GM18498 (cell line): Measurements from ENCODE around the gene SPDYC.
A peak's percentile ranks its signal among the peaks of the same experiment; 100 is the strongest.

Experiments
- ATAC-seq: cut with Tn5 transposase; IDR thresholded peaks from one replicate; pipeline ENCODE4 v1.9.1; 2021; ENCODE audit warnings: mild to moderate bottlenecking, moderate library complexity; ENCODE audit not compliant: unreplicated experiment

Gene SPDYC

GRCh38 chr11:65170058-65170534, at the start of gene SPDYC:
Gene SPDYC, plus strand, starts transcription at chr11:65170233. Its CDS starts 1,125 bp downstream, at chr11:65171358.
- ATAC-seq: no peak

- ATAC-seq: no peak
Measured at GRCh38 chr11:65120831-65121230, 49.2 kb upstream of the SPDYC start.

GRCh38 chr11:65121447-65121864, 48.6 kb upstream of the SPDYC start:
- ATAC-seq: no peak

- peak; percentile 70 for ATAC-seq
Measured at GRCh38 chr11:65121865-65122696, 48.0 kb upstream of the SPDYC start, which contains the start of the genes FAU and MRPL49. Gene FAU, minus strand, starts transcription at chr11:65122134. Its CDS starts 321 bp downstream, at chr11:65121813. Gene MRPL49, plus strand, starts transcription at chr11:65122321. Its CDS starts 26 bp downstream, at chr11:65122347.

GRCh38 chr11:65124480-65125196, 45.4 kb upstream of the SPDYC start:
- ATAC-seq: no peak

- ATAC-seq: no peak
Measured at GRCh38 chr11:65125197-65126056, 44.6 kb upstream of the SPDYC start.

GRCh38 chr11:65126624-65127274, 43.3 kb upstream of the SPDYC start:
- no peak for ATAC-seq

- no peak for ATAC-seq
Measured at GRCh38 chr11:65127473-65128181, 42.4 kb upstream of the SPDYC start.

GRCh38 chr11:65128182-65129145, 41.6 kb upstream of the SPDYC start:
- no peak for ATAC-seq

- ATAC-seq: no peak
Measured at GRCh38 chr11:65129649-65130441, 40.2 kb upstream of the SPDYC start.

- no peak for ATAC-seq
Measured at GRCh38 chr11:65130631-65131416, 39.2 kb upstream of the SPDYC start.

GRCh38 chr11:65131417-65131776, 38.6 kb upstream of the SPDYC start:
- no peak for ATAC-seq

- no peak for ATAC-seq
Measured at GRCh38 chr11:65131895-65132237, 38.2 kb upstream of the SPDYC start.

- ATAC-seq: peak; percentile 36
Measured at GRCh38 chr11:65132238-65132987, 37.6 kb upstream of the SPDYC start.

- no peak for ATAC-seq
Measured at GRCh38 chr11:65132988-65133700, 36.9 kb upstream of the SPDYC start.

GRCh38 chr11:65133724-65134123, 36.3 kb upstream of the SPDYC start:
- ATAC-seq: no peak
